Caco-2 (cell line): Measurements from ENCODE around the gene AMELX. TPM values are rescaled to one million over a fixed set of nuclear protein-coding genes. Genes with fewer than 3 reads are reported as not detected.

Experiments used
- BruUV-seq: library from RNA; stranded (reverse); fragments of 400-500 nt; replicated peaks from 2 replicates; lab custom pipeline; 2021; lab: Mats Ljungman, UMichigan
- CTCF ChIA-PET: fragments of 300-600 bp; sonication (Branson Sonifier 250); formaldehyde crosslinking; loops from one replicate; lab custom pipeline; 2022; ENCODE audit warnings: antibody characterized with exemption; lab: Charles Lee
- POLR2A ChIA-PET: fragments of 300-600 bp; sonication (Branson Sonifier 250); formaldehyde crosslinking; loops from one replicate; lab custom pipeline; 2022; ENCODE audit warnings: antibody characterized with exemption; lab: Charles Lee
- DNase-seq, 2 experiments: peaks; one replicate each; pipeline versions ENCODE4 v3.0.0 to v3.0.0-alpha.2; 2020 to 2022
- H3K27me3 ChIP-seq: replicated peaks from 2 replicates; pipeline ENCODE4 v1.6.0; 2011; ENCODE audit warnings: low read length; ENCODE audit not compliant: control insufficient read depth, insufficient read depth
- H3K36me3 ChIP-seq: 2 replicates; pipeline ENCODE4 v1.5.1; 2011; ENCODE audit warnings: low read length; ENCODE audit not compliant: control insufficient read depth, insufficient read depth
- H3K4me1 ChIP-seq: fragments of 250-450 bp; sonication (Bioruptor Pico); 2 replicates; pipeline ENCODE4 v1.5.1; 2020; ENCODE audit warnings: mild to moderate bottlenecking
- H3K4me3 ChIP-seq: 2 replicates; pipeline ENCODE4 v1.5.1; 2011; ENCODE audit warnings: low read depth, mild to moderate bottlenecking, control low read depth, low read length
- H3K9me3 ChIP-seq: fragments of 250-450 bp; sonication (Bioruptor Pico); 2 replicates; pipeline ENCODE4 v1.5.1; 2020; ENCODE audit warnings: mild to moderate bottlenecking, moderate library complexity
- H3K27ac Mint-ChIP-seq: one replicate; pipeline ENCODE4 v1.8.0; 2022; ENCODE audit warnings: mixed read lengths; ENCODE audit not compliant: unreplicated experiment
- H3K27me3 Mint-ChIP-seq: one replicate; pipeline ENCODE4 v1.8.0; 2022; ENCODE audit warnings: mixed read lengths; ENCODE audit not compliant: insufficient read depth, unreplicated experiment
- H3K36me3 Mint-ChIP-seq: one replicate; pipeline ENCODE4 v1.8.0; 2022; ENCODE audit warnings: mild to moderate bottlenecking, mixed read lengths; ENCODE audit not compliant: insufficient read depth, unreplicated experiment
- H3K4me1 Mint-ChIP-seq: one replicate; pipeline ENCODE4 v1.8.0; 2022; ENCODE audit warnings: low read depth, mixed read lengths; ENCODE audit not compliant: unreplicated experiment
- H3K4me3 Mint-ChIP-seq: one replicate; pipeline ENCODE4 v1.8.0; 2022; ENCODE audit warnings: mild to moderate bottlenecking, moderate library complexity, mixed read lengths; ENCODE audit not compliant: unreplicated experiment
- H3K9me3 Mint-ChIP-seq: one replicate; pipeline ENCODE4 v1.8.0; 2022; ENCODE audit warnings: mixed read lengths; ENCODE audit not compliant: unreplicated experiment
- intact Hi-C: fragments of 100-400 bp; cut with micrococcal nuclease; formaldehyde crosslinking; loops from one replicate; pipeline ENCODE4 v1.10.0; 2022; ENCODE audit not compliant: unreplicated experiment
- total RNA-seq: library from RNA; stranded (reverse); gene quantifications from 2 replicates; pipeline ENCODE4 v1.2.3, GENCODE V29; 2022
- TF ChIP-seq, protein P1 (sequence below), 2 experiments: fragments of 200-600 bp in 1 of 2; IDR thresholded peaks; 1 replicate in 1 of 2; 2 replicates in 1 of 2; pipeline versions ENCODE4 v1.5.1 to v1.8.0; 2011 to 2022; ENCODE audit warnings: antibody characterized with exemption in 1 of 2, control low read depth in 1 of 2, inconsistent platforms in 1 of 2, low read depth in 1 of 2, low read length in 1 of 2, mild to moderate bottlenecking in 1 of 2, moderate library complexity in 1 of 2; ENCODE audit not compliant: insufficient read depth in 1 of 2, severe bottlenecking in 1 of 2, unreplicated experiment in 1 of 2

Gene AMELX
- total RNA-seq, 1 experiment from 2014 or later, result not detected

DNA sequence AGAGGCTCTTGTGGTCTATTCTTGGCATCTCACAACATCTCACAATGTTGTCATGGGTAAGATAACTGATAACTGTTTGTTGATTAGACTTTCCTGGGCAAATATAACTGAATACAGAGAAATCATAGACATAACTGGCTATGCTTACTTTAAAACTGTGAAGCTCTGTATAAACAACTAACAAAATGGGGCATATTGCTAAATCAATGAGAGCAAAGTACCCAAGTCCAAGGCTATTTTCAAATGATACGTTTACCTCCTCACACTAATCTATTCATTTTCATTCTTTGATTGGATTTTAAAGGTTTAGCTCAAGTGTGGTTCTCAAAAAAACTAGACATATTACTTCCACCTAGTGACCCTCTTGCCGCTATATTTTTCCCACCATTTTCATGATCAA is 38.6 kb downstream of the AMELX start:
- no peaks in the 10 kb centered on the region for H3K9me3 Mint-ChIP-seq
- no peaks in the 10 kb centered on the region for H3K27me3 Mint-ChIP-seq
- intact Hi-C loops, result no loop called here
- Histone ChIP-seq H3K27me3 (no peaks in the 10 kb centered on the region), H3K9me3 (no peaks in the 10 kb centered on the region), H3K4me3 (no peak overlapping the region), H3K4me1 (peaks cover 13% of the 10 kb centered on the region), H3K36me3 (no peaks in the 10 kb centered on the region)
- BruUV-seq, result no TSS peak
- TF ChIP-seq, protein P1, sequence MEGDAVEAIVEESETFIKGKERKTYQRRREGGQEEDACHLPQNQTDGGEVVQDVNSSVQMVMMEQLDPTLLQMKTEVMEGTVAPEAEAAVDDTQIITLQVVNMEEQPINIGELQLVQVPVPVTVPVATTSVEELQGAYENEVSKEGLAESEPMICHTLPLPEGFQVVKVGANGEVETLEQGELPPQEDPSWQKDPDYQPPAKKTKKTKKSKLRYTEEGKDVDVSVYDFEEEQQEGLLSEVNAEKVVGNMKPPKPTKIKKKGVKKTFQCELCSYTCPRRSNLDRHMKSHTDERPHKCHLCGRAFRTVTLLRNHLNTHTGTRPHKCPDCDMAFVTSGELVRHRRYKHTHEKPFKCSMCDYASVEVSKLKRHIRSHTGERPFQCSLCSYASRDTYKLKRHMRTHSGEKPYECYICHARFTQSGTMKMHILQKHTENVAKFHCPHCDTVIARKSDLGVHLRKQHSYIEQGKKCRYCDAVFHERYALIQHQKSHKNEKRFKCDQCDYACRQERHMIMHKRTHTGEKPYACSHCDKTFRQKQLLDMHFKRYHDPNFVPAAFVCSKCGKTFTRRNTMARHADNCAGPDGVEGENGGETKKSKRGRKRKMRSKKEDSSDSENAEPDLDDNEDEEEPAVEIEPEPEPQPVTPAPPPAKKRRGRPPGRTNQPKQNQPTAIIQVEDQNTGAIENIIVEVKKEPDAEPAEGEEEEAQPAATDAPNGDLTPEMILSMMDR (IDR thresholded peaks at IDR 0.05; ENCODE audit: insufficient read depth in 1 of 2, low read depth in 1 of 2, low read length in 1 of 2, severe bottlenecking in 1 of 2, unreplicated experiment in 1 of 2), result no peak
- no peaks in the 10 kb centered on the region for H3K4me1 Mint-ChIP-seq
- H3K36me3 Mint-ChIP-seq, result no peaks in the 10 kb centered on the region
- no peak overlapping the region for H3K27ac Mint-ChIP-seq
- ChIA-PET CTCF (no interaction called here), POLR2A (no interaction called here)
- no peak for DNase-seq
- H3K4me3 Mint-ChIP-seq, result no peak overlapping the region

DNA sequence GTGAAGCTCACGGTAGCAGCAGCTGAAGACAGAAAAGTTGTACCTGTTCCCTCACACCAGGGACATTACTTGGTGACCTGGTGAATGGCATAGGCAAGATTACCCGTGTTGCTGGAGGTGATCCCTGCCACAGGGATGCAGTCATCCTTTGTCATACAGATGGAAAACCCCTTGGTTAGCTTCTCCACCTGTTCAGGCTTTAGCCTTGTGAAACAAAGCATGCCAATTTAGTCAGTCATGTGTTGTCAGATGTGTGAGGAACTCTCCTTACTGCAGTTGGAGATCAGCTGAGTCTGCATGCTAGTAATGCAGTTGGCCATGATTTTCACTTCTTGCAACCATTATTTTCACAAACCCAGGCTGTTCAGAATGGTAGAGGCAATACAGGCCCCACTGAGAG is 41.0 kb downstream of the AMELX start:
- Histone ChIP-seq H3K4me3 (no peak overlapping the region), H3K36me3 (no peaks in the 10 kb centered on the region), H3K9me3 (no peaks in the 10 kb centered on the region), H3K27me3 (no peaks in the 10 kb centered on the region), H3K4me1 (0 out of 2 replicates have a peak, but pooled peaks cover 4% of the 10 kb centered on the region)
- no peak for DNase-seq
- intact Hi-C loops, result no loop called here
- no peaks in the 10 kb centered on the region for H3K36me3 Mint-ChIP-seq
- ChIA-PET POLR2A (no interaction called here), CTCF (no interaction called here)
- TF ChIP-seq, protein P1 (IDR thresholded peaks at IDR 0.05; ENCODE audit: insufficient read depth in 1 of 2, low read depth in 1 of 2, low read length in 1 of 2, severe bottlenecking in 1 of 2, unreplicated experiment in 1 of 2), result no peak
- H3K27me3 Mint-ChIP-seq, result no peaks in the 10 kb centered on the region
- BruUV-seq, result no TSS peak
- no peak overlapping the region for H3K4me3 Mint-ChIP-seq
- H3K9me3 Mint-ChIP-seq, result no peaks in the 10 kb centered on the region
- H3K27ac Mint-ChIP-seq, result no peak overlapping the region
- peaks cover 8% of the 10 kb centered on the region for H3K4me1 Mint-ChIP-seq

DNA sequence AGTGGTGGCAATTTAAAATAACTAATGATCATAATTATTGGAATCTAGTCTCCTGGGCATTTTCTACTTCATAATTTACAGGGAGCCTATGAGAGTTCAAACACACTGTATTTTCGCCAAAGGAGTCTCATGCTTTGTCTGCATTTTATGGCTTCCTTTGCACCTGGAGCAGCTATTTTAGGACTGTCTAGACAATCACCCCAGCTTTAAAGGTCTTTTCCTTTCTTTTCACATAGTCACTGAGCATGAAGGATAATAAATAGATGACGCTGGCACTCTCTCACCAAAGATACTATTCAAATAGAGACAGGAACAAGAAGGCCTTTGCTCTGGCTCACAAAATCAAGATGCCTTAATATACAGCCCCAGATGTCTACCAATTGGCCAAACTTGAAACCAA is 43.0 kb downstream of the AMELX start:
- DNase-seq, result no peak
- intact Hi-C loops, result no loop called here
- H3K36me3 ChIP-seq, result no peaks in the 10 kb centered on the region
- no peaks in the 10 kb centered on the region for H3K27me3 ChIP-seq
- Mint-ChIP-seq H3K4me3 (no peak overlapping the region), H3K36me3 (no peaks in the 10 kb centered on the region), H3K27me3 (no peaks in the 10 kb centered on the region), H3K9me3 (no peaks in the 10 kb centered on the region), H3K4me1 (peaks cover 17% of the 10 kb centered on the region), H3K27ac (no peak overlapping the region)
- CTCF ChIA-PET, result no interaction called here
- TF ChIP-seq, protein P1 (IDR thresholded peaks at IDR 0.05; ENCODE audit: insufficient read depth in 1 of 2, low read depth in 1 of 2, low read length in 1 of 2, severe bottlenecking in 1 of 2, unreplicated experiment in 1 of 2), result no peak
- POLR2A ChIA-PET, result no interaction called here
- no TSS peak for BruUV-seq
- H3K9me3 ChIP-seq, result no peaks in the 10 kb centered on the region
- no peak overlapping the region for H3K4me3 ChIP-seq
- 0 out of 2 replicates have a peak, but pooled peaks cover 4% of the 10 kb centered on the region for H3K4me1 ChIP-seq
